ENCODE results near the gene LHX2. TPM values are rescaled to one million over a fixed set of nuclear protein-coding genes. Genes with fewer than 3 reads are reported as not detected.

LHX2 gene, protein sequence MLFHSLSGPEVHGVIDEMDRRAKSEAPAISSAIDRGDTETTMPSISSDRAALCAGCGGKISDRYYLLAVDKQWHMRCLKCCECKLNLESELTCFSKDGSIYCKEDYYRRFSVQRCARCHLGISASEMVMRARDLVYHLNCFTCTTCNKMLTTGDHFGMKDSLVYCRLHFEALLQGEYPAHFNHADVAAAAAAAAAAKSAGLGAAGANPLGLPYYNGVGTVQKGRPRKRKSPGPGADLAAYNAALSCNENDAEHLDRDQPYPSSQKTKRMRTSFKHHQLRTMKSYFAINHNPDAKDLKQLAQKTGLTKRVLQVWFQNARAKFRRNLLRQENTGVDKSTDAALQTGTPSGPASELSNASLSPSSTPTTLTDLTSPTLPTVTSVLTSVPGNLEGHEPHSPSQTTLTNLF
- not detected in 2 replicates for total RNA-seq

DNA sequence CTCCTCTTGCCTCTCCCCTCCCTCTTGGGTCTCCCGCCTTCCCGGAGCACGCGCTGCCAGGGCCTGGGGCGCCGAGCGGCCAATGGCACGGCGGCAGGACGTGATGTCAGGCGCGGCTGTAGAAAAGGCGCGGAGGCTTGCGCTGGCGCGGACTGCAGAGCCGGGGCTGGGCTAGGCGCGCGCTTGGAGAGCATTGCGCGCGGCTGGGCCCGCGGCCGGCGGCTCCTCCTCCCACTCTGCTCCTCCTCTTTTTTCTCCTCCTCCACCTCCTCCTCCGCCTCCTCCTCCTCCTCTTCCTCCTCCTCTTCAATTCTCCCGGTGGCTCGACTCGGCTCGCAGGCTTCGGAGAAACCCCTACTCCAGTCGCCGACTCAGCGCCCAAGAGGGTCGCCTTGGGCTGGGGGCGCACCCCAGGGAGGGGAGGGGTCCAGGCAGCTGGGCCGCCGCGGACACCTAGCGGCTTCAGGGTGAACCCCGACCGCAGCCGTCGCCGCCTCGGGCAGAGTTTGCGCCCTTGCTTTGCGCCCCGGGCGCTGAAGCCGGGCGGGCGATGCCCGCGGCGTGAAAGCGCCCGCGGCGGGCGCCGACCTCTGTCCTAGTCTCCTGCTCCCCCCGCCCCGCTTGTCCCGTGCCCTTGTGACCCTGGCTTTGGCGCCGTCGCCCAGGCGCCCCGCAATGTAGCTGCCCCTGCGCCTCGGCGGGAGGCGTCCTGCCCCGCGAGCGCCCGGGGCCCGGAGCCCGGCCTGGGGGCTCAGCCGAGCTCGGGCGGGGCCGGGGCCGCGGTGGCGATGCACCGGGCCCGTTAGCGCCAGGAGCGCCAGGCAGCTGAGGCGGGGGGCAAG, at the start of gene LHX2:
Gene LHX2 (plus strand): TSS at position 309 of the 842 bp plus-strand sequence. CDS start 581 bp downstream, outside the sequence.

Other genes with a start within 250 kb of the LHX2 start
- gene DENND1A, start 81.6 kb upstream of the LHX2 start, total RNA-seq, result 12.9 and 15.2 TPM in 2 replicates
- 41.7 and 50.2 TPM in 2 replicates for gene NEK6, start 246.2 kb downstream of the LHX2 start, total RNA-seq

Measured in aortic smooth muscle cell (primary cell).